Neuronal stem cell (in vitro differentiated cells): Measurements from ENCODE around the gene POLD1.

Experiments used
- DNase-seq: peaks from one replicate; pipeline ENCODE4 v3.0.0-alpha.2; 2013; ENCODE audit warnings: low spot score
- H2AFZ ChIP-seq: one replicate; pipeline ENCODE4 v1.6.1; 2013; ENCODE audit warnings: mild to moderate bottlenecking, low read length, inconsistent platforms
- H2AK5ac ChIP-seq: 2 replicates; pipeline ENCODE4 v1.6.1; 2013; ENCODE audit warnings: low read depth, mild to moderate bottlenecking, inconsistent platforms, low read length, moderate library complexity, mixed read lengths
- H2BK120ac ChIP-seq: 2 replicates; pipeline ENCODE4 v1.6.1; 2013; ENCODE audit warnings: low read depth, mild to moderate bottlenecking, inconsistent platforms, low read length, moderate library complexity, mixed read lengths
- H2BK12ac ChIP-seq: one replicate; pipeline ENCODE4 v1.6.1; 2013; ENCODE audit warnings: low read length, inconsistent platforms
- H2BK15ac ChIP-seq: 2 replicates; pipeline ENCODE4 v1.6.1; 2013; ENCODE audit warnings: mild to moderate bottlenecking, low read length, inconsistent platforms, mixed read lengths
- H2BK5ac ChIP-seq: one replicate; pipeline ENCODE4 v1.6.1; 2013; ENCODE audit warnings: inconsistent platforms, mild to moderate bottlenecking, low read length, moderate library complexity
- H3K14ac ChIP-seq: one replicate; pipeline ENCODE4 v1.6.1; 2013; ENCODE audit warnings: low read length, inconsistent platforms
- H3K18ac ChIP-seq: 2 replicates; pipeline ENCODE4 v1.6.1; 2013; ENCODE audit warnings: low read length, inconsistent platforms
- H3K23ac ChIP-seq: 2 replicates; pipeline ENCODE4 v1.6.1; 2013; ENCODE audit warnings: low read depth, mild to moderate bottlenecking, mixed read lengths, low read length, inconsistent platforms; ENCODE audit not compliant: poor library complexity
- H3K27ac ChIP-seq: replicated peaks from 3 replicates; pipeline ENCODE4 v1.5.1; 2013; ENCODE audit warnings: low read length, inconsistent platforms
- H3K27me3 ChIP-seq, 3 experiments: 2 replicates each; pipeline ENCODE4 v1.6.1; 2013; ENCODE audit warnings: low read length in 3 of 3, mild to moderate bottlenecking in 2 of 3, inconsistent platforms in 1 of 3, low read depth in 1 of 3, mixed read lengths in 1 of 3, moderate library complexity in 1 of 3; ENCODE audit not compliant: control insufficient read depth in 3 of 3, insufficient read depth in 3 of 3
- H3K36me3 ChIP-seq, 2 donors: replicated peaks in 1 of 2; 2 replicates each; pipeline ENCODE4 v1.6.1; 2013; ENCODE audit warnings: low read length in 2 of 2; ENCODE audit not compliant: control insufficient read depth in 2 of 2, insufficient read depth in 2 of 2
- H3K4ac ChIP-seq: 2 replicates; pipeline ENCODE4 v1.6.1; 2013; ENCODE audit warnings: inconsistent platforms, mild to moderate bottlenecking, low read length, moderate library complexity
- H3K4me1 ChIP-seq, 2 donors: 1 replicate in 1 of 2; 2 replicates in 1 of 2; pipeline ENCODE4 v1.6.1; 2013; ENCODE audit warnings: low read length in 2 of 2, low read depth in 1 of 2; ENCODE audit not compliant: control insufficient read depth in 2 of 2, insufficient read depth in 1 of 2
- H3K4me2 ChIP-seq: one replicate; pipeline ENCODE4 v1.6.1; 2013; ENCODE audit warnings: mild to moderate bottlenecking, low read length, inconsistent platforms; ENCODE audit not compliant: insufficient read depth, poor library complexity, severe bottlenecking
- H3K4me3 ChIP-seq, 2 donors: 2 replicates each; pipeline ENCODE4 v1.5.1; 2013; ENCODE audit warnings: low read length in 2 of 2, mild to moderate bottlenecking in 2 of 2, inconsistent platforms in 1 of 2, moderate library complexity in 1 of 2
- H3K79me1 ChIP-seq: one replicate; pipeline ENCODE4 v1.6.1; 2013; ENCODE audit warnings: low read depth, mild to moderate bottlenecking, inconsistent platforms, low read length, moderate library complexity
- H3K9ac ChIP-seq: one replicate; pipeline ENCODE4 v1.6.1; 2013; ENCODE audit warnings: mild to moderate bottlenecking, low read depth, low read length, inconsistent platforms; ENCODE audit not compliant: poor library complexity
- H3K9me3 ChIP-seq, 2 donors: replicated peaks in 1 of 2; 2 replicates each; pipeline versions ENCODE3 to v1.6.1; 2013; ENCODE audit warnings: low read length in 2 of 2, mild to moderate bottlenecking in 2 of 2, inconsistent platforms in 1 of 2, low read depth in 1 of 2, mixed read lengths in 1 of 2, moderate library complexity in 1 of 2; ENCODE audit not compliant: control insufficient read depth in 2 of 2, insufficient read depth in 1 of 2
- H4K8ac ChIP-seq: one replicate; pipeline ENCODE4 v1.6.1; 2013; ENCODE audit warnings: low read depth, mild to moderate bottlenecking, inconsistent platforms, low read length, moderate library complexity
- H4K91ac ChIP-seq: one replicate; pipeline ENCODE4 v1.6.1; 2013; ENCODE audit warnings: low read length, low read depth, mild to moderate bottlenecking, inconsistent platforms; ENCODE audit not compliant: poor library complexity
- WGBS, 2 donors: extraction: QIAGEN DNeasy Blood & Tissue Kit; methylation state at CpG; one replicate each; pipeline ENCODE4 v1.1.7; 2013; ENCODE audit warnings: missing lambda C conversion rate in 2 of 2, mixed read lengths in 1 of 2; ENCODE audit not compliant: insufficient read length in 2 of 2, insufficient replicate concordance in 1 of 2; ENCODE audit errors: extremely low coverage in 2 of 2; 5-methylcytosine and 5-hydroxymethylcytosine counted together

Gene POLD1

DNA sequence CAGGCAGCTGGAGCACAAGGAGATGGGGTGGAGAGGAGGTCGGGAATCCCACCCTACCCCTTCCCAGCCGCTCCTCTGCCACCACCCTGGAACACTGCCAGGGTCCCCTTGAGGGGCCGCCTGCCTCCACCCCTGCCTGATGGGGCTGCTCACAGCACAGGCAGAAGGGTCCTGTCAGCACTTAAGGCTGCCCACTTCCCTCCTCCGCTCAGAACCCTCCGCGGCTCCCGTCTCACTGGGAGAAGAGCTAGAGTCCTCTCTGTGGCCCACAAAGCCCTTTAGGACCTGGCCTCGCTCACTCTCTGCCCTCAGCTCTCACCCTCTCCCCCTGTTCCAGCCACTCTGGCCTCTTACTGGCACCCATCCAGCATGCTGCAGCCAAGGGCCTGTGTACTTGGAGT, 3.4 kb upstream of the POLD1 start:
- Histone ChIP-seq H3K27me3 (no peaks in the 10 kb centered on the region), H3K36me3 (peaks cover 46 to 55% of the 10 kb centered on the region in 2 donors), H2BK12ac (no peak overlapping the region), H2AK5ac (no peak overlapping the region), H4K8ac (no peak overlapping the region), H3K18ac (no peak overlapping the region), H3K4ac (no peak overlapping the region), H3K4me1 (peaks cover 11 to 16% of the 10 kb centered on the region in 2 donors), H4K91ac (no peak overlapping the region), H3K9ac (no peak overlapping the region), H3K23ac (no peak overlapping the region), H3K9me3 (no peaks in the 10 kb centered on the region), H2BK120ac (no peak overlapping the region), H3K27ac (no peak overlapping the region), H3K4me3 (no peak overlapping the region), H2AFZ (no peak overlapping the region), H3K14ac (no peak overlapping the region), H3K4me2 (no peak overlapping the region), H3K79me1 (peaks cover 5% of the 10 kb centered on the region), H2BK15ac (no peak overlapping the region), H2BK5ac (no peak overlapping the region)
- no peak for DNase-seq
- WGBS, 2 donors = no CpG with 5 or more reads among the region's 8 CpGs

DNA sequence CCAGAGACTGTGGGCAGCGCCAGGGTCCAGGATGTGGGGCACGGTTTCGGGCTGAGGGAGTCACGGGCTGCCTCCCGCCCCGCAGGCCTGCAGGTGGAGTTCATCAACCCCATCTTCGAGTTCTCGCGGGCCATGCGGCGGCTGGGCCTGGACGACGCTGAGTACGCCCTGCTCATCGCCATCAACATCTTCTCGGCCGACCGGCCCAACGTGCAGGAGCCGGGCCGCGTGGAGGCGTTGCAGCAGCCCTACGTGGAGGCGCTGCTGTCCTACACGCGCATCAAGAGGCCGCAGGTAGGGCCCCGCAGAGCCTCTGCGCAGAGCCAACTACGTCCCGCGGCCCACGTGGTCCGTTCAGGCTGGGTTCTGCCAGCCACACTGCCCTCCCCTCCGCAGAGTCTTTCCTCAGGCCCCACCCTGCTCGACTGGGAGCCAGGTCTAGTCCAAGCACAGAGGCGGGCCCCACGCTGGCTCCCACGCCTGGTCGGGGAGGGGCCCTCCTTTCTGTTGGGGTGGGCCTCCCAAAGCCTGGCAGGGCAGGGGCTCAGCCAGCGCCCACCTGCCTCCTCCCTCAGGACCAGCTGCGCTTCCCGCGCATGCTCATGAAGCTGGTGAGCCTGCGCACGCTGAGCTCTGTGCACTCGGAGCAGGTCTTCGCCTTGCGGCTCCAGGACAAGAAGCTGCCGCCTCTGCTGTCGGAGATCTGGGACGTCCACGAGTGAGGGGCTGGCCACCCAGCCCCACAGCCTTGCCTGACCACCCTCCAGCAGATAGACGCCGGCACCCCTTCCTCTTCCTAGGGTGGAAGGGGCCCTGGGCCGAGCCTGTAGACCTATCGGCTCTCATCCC, 2.0 kb upstream of the POLD1 start:
- Histone ChIP-seq H3K27me3 (peaks cover 0 to 2% (median 0%) of the 10 kb centered on the region in 3 experiments), H2BK15ac (no peak overlapping the region), H3K4me3 (no peak overlapping the region), H3K23ac (peak overlapping the region; percentile 25), H2AFZ (no peak overlapping the region), H3K36me3 (peaks cover 51 to 68% of the 10 kb centered on the region in 2 donors), H3K18ac (no peak overlapping the region), H3K4ac (no peak overlapping the region), H2AK5ac (no peak overlapping the region), H2BK120ac (no peak overlapping the region), H2BK5ac (no peak overlapping the region), H4K91ac (peak overlapping the region; percentile 53), H3K27ac (no peak overlapping the region), H3K4me1 (peaks cover 8 to 12% of the 10 kb centered on the region in 2 donors), H3K9me3 (no peaks in the 10 kb centered on the region), H3K79me1 (peaks cover 10% of the 10 kb centered on the region), H3K14ac (no peak overlapping the region), H4K8ac (no peak overlapping the region), H3K9ac (no peak overlapping the region), H3K4me2 (no peak overlapping the region), H2BK12ac (no peak overlapping the region)
- WGBS, 2 donors = no CpG with 5 or more reads among the region's 58 CpGs
- DNase-seq = no peak

DNA sequence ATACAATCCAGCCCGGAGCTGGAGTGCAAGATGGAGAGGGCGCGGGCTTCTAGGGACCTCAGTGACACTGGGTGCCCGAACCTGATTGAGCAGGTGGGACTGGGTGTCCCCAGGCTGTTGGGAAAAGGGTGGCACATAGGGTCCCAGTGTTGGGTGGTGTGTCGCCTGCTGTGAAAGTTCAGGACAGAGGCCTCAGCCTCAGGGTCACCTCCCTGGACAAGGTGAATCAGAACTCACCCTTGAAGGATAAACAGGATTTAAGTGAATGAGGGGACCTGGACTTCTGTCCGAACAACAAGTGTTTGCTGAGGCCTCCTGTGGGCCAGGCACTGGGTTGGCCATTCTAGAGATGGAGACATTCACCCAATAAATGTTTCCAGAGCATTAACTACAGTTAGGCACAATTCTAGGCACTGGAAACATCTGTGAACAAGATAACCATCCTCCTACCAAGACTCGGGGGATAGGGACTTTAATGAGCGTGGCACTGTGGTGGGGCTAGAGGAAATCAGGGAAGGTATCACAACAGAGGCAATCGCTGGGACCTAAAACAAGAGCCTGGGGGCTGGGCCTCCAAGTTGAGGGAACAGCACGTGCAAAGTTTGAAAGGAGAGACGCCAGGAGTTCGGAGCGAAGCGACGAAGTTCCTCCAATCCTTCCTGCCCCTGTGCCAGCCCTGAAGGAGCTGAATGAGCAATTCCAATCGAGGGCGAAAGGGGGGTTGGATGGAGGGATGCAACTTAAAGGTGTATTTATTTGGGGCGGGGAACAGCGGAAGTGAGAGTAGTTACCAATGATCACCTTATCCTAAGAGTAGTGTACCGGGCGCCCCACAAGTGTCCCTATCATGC, 921 bp upstream of the POLD1 start:
- Histone ChIP-seq H2BK15ac (no peak overlapping the region), H3K79me1 (peaks cover 17% of the 10 kb centered on the region), H4K8ac (peak overlapping the region; percentile 30), H2BK12ac (no peak overlapping the region), H2BK120ac (no peak overlapping the region), H3K4ac (no peak overlapping the region), H2AK5ac (no peak overlapping the region), H3K9ac (peak overlapping the region; percentile 89), H3K9me3 (no peaks in the 10 kb centered on the region), H2BK5ac (no peak overlapping the region), H3K14ac (peak overlapping the region; percentile 31), H3K27me3 (peaks cover 0 to 2% (median 0%) of the 10 kb centered on the region in 3 experiments), H3K27ac (peak overlapping the region; percentile 55), H4K91ac (no peak overlapping the region), H3K4me3 (peak overlapping the region; percentile 70 to 75), H2AFZ (peak overlapping the region; percentile 97), H3K18ac (no peak overlapping the region), H3K4me2 (peak overlapping the region; percentile 93), H3K23ac (peak overlapping the region; percentile 98), H3K4me1 (peaks cover 8 to 12% of the 10 kb centered on the region in 2 donors), H3K36me3 (peaks cover 52 to 68% of the 10 kb centered on the region in 2 donors)
- DNase-seq = no peak
- no CpG with 5 or more reads among the region's 21 CpGs for WGBS, 2 donors
